GM20431 (cell line): ENCODE results near the gene SAC3D1.
"Not testable (repeated sequence)": the region's sequence is repeated elsewhere in the genome, so short reads cannot be mapped to it uniquely, and the experiment has no call there.

Experiments used
- in situ Hi-C: fragments of 300-500 bp; cut with MseI, MboI; formaldehyde crosslinking; loops from one replicate; pipeline ENCODE4 v1.15.0; 2020; ENCODE audit warnings: low sequenced_read_pairs; ENCODE audit not compliant: unreplicated experiment

Gene SAC3D1

GRCh38 chr11:65040847-65041622 lies at the start of gene SAC3D1:
Gene SAC3D1 (plus strand): TSS chr11:65041210. CDS start chr11:65041293, 83 bp downstream.
- in situ Hi-C loops, result no loop called here

- in situ Hi-C loops, result no loop called here
These were observed 46.7 kb upstream of the SAC3D1 start for GRCh38 chr11:64994318-64994717.

- in situ Hi-C loops, result no loop called here
These were observed 44.7 kb upstream of the SAC3D1 start for GRCh38 chr11:64996327-64996709.

GRCh38 chr11:64996710-64997380 lies 44.2 kb upstream of the SAC3D1 start, which contains the start of gene BATF2:
Gene BATF2 (minus strand): TSS chr11:64996971. CDS start chr11:64996914, 57 bp downstream.
- in situ Hi-C loops, result no loop called here

GRCh38 chr11:64998141-64998540 lies 42.9 kb upstream of the SAC3D1 start:
- in situ Hi-C loops, result no loop called here

- in situ Hi-C loops, result no loop called here
These were observed 42.1 kb upstream of the SAC3D1 start for GRCh38 chr11:64998690-64999431.

GRCh38 chr11:64999478-64999877 lies 41.5 kb upstream of the SAC3D1 start:
- in situ Hi-C loops, result no loop called here

- in situ Hi-C loops, result no loop called here
These were observed 38.3 kb upstream of the SAC3D1 start for GRCh38 chr11:65002706-65003105.

- in situ Hi-C loops, result no loop called here
These were observed 37.7 kb upstream of the SAC3D1 start for GRCh38 chr11:65003282-65003681.

- in situ Hi-C loops, result not testable (repeated sequence)
These were observed 37.0 kb upstream of the SAC3D1 start for GRCh38 chr11:65003968-65004367.

GRCh38 chr11:65008016-65008415 lies 33.0 kb upstream of the SAC3D1 start:
- in situ Hi-C loops, result no loop called here

GRCh38 chr11:65008873-65009272 lies 32.1 kb upstream of the SAC3D1 start:
- in situ Hi-C loops, result no loop called here

GRCh38 chr11:65013130-65013887 lies 27.7 kb upstream of the SAC3D1 start:
- in situ Hi-C loops, result no loop called here

GRCh38 chr11:65013888-65014725 lies 26.9 kb upstream of the SAC3D1 start, which contains the start of gene ARL2:
Gene ARL2 (plus strand): TSS chr11:65014160. CDS start chr11:65014208, 48 bp downstream.
- in situ Hi-C loops, result no loop called here

- in situ Hi-C loops, result no loop called here
These were observed 26.2 kb upstream of the SAC3D1 start for GRCh38 chr11:65014726-65015227.

- in situ Hi-C loops, result no loop called here
These were observed 24.3 kb upstream of the SAC3D1 start for GRCh38 chr11:65016705-65017104.

GRCh38 chr11:65017937-65018336 lies 23.1 kb upstream of the SAC3D1 start:
- in situ Hi-C loops, result no loop called here

- in situ Hi-C loops, result no loop called here
These were observed 21.2 kb upstream of the SAC3D1 start for GRCh38 chr11:65019824-65020223.

- in situ Hi-C loops, result no loop called here
These were observed 20.0 kb upstream of the SAC3D1 start for GRCh38 chr11:65021003-65021402.
